IMR-90 (cell line): ENCODE results near the gene PDCD1. TPM values are rescaled to one million over a fixed set of nuclear protein-coding genes. Genes with fewer than 3 reads are reported as not detected.

Experiments
- ATAC-seq: fragments of 200-7000 bp; cut with Tn5 transposase; 2 replicates; pipeline ENCODE4 v1.9.1; 2020; ENCODE audit warnings: low read depth, mild to moderate bottlenecking, moderate library complexity
- BruUV-seq: library from RNA; stranded (reverse); fragments of 400-500 nt; replicated peaks from 2 replicates; lab custom pipeline; 2021; lab: Mats Ljungman, UMichigan
- CTCF ChIA-PET: fragments of 300-600 bp; formaldehyde crosslinking; extraction: SDS; loops from one replicate; lab custom pipeline; 2021; ENCODE audit warnings: antibody characterized with exemption; lab: Yijun Ruan, JAX
- POLR2A ChIA-PET: fragments of 300-600 bp; sonication (Branson Sonifier 250); formaldehyde crosslinking; loops from one replicate; lab custom pipeline; 2022; ENCODE audit warnings: antibody characterized with exemption; ENCODE audit not compliant: unreplicated experiment; lab: Charles Lee
- DNase-seq: peaks from one replicate; pipeline ENCODE4 v3.0.0; 2013
- H2AFZ ChIP-seq: replicated peaks from 2 replicates; pipeline ENCODE3; 2013; ENCODE audit warnings: low read length, mild to moderate bottlenecking; ENCODE audit not compliant: poor library complexity
- H2AK5ac ChIP-seq: 2 replicates; pipeline ENCODE4 v1.6.1; 2013; ENCODE audit warnings: low read depth, low read length, inconsistent platforms
- H2AK9ac ChIP-seq: replicated peaks from 2 replicates; pipeline ENCODE3; 2013; ENCODE audit warnings: mild to moderate bottlenecking, low read depth, low read length, moderate library complexity; ENCODE audit not compliant: poor library complexity
- H2BK120ac ChIP-seq: 2 replicates; pipeline ENCODE4 v1.6.1; 2013; ENCODE audit warnings: low read depth, low read length, inconsistent platforms
- H2BK15ac ChIP-seq: 3 replicates; pipeline ENCODE4 v1.6.1; 2013; ENCODE audit warnings: low read depth, low read length, inconsistent platforms
- H2BK20ac ChIP-seq: 2 replicates; pipeline ENCODE4 v1.6.1; 2013; ENCODE audit warnings: low read depth, mild to moderate bottlenecking, inconsistent platforms, low read length, moderate library complexity
- H2BK5ac ChIP-seq: 2 replicates; pipeline ENCODE4 v1.6.1; 2013; ENCODE audit warnings: mild to moderate bottlenecking, low read depth, low read length, inconsistent platforms; ENCODE audit not compliant: poor library complexity, severe bottlenecking
- H3K14ac ChIP-seq: replicated peaks from 2 replicates; pipeline ENCODE4 v1.6.1; 2013; ENCODE audit warnings: low read depth, low read length, inconsistent platforms
- H3K18ac ChIP-seq: 2 replicates; pipeline ENCODE4 v1.6.1; 2013; ENCODE audit warnings: low read depth, low read length, control low read depth
- H3K23ac ChIP-seq: 2 replicates; pipeline ENCODE4 v1.6.1; 2013; ENCODE audit warnings: low read depth, low read length, inconsistent platforms
- H3K27ac ChIP-seq: 2 replicates; pipeline ENCODE4 v1.5.1; 2013; ENCODE audit warnings: mild to moderate bottlenecking, control low read depth, low read length; ENCODE audit not compliant: insufficient read depth
- H3K27me3 ChIP-seq: 2 replicates; pipeline ENCODE4 v1.6.1; 2013; ENCODE audit warnings: low read length; ENCODE audit not compliant: control insufficient read depth, insufficient read depth
- H3K36me3 ChIP-seq: 2 replicates; pipeline ENCODE4 v1.6.1; 2013; ENCODE audit warnings: low read length, mixed read lengths; ENCODE audit not compliant: control insufficient read depth, insufficient read depth
- H3K4ac ChIP-seq: 2 replicates; pipeline ENCODE4 v1.6.1; 2013; ENCODE audit warnings: low read depth, low read length, inconsistent platforms
- H3K4me1 ChIP-seq: 2 replicates; pipeline ENCODE4 v1.6.1; 2013; ENCODE audit warnings: low read length, mixed read lengths; ENCODE audit not compliant: control insufficient read depth, insufficient read depth
- H3K4me2 ChIP-seq: 2 replicates; pipeline ENCODE4 v1.6.1; 2013; ENCODE audit warnings: low read depth, mild to moderate bottlenecking, control low read depth, low read length, moderate library complexity
- H3K4me3 ChIP-seq: 2 replicates; pipeline ENCODE4 v1.5.1; 2013; ENCODE audit warnings: low read depth, mild to moderate bottlenecking, control low read depth, low read length, moderate library complexity; ENCODE audit not compliant: insufficient read depth
- H3K56ac ChIP-seq: 2 replicates; pipeline ENCODE4 v1.6.1; 2013; ENCODE audit warnings: low read length, inconsistent platforms; ENCODE audit not compliant: insufficient read depth; ENCODE audit errors: extremely low read depth
- H3K79me1 ChIP-seq, 2 experiments: 2 replicates each; pipeline ENCODE4 v1.6.1; 2013; ENCODE audit warnings: low read length in 2 of 2, inconsistent platforms in 1 of 2, low read depth in 1 of 2
- H3K9ac ChIP-seq: 2 replicates; pipeline ENCODE4 v1.6.1; 2013; ENCODE audit warnings: low read depth, low read length, control low read depth
- H3K9me1 ChIP-seq: 2 replicates; pipeline ENCODE4 v1.6.1; 2013; ENCODE audit warnings: low read length, inconsistent platforms; ENCODE audit not compliant: insufficient read depth
- H3K9me3 ChIP-seq: 2 replicates; pipeline ENCODE4 v1.6.1; 2013; ENCODE audit warnings: low read length; ENCODE audit not compliant: control insufficient read depth, insufficient read depth
- H4K20me1 ChIP-seq: 2 replicates; pipeline ENCODE4 v1.6.1; 2013; ENCODE audit warnings: low read length, inconsistent platforms; ENCODE audit not compliant: insufficient read depth
- H4K5ac ChIP-seq: 2 replicates; pipeline ENCODE4 v1.6.1; 2013; ENCODE audit warnings: mild to moderate bottlenecking, low read depth, low read length, control low read depth
- H4K8ac ChIP-seq, 2 experiments: 2 replicates each; pipeline ENCODE4 v1.6.1; 2013; ENCODE audit warnings: low read depth in 2 of 2, low read length in 2 of 2, control low read depth in 1 of 2, inconsistent platforms in 1 of 2
- H4K91ac ChIP-seq: 2 replicates; pipeline ENCODE4 v1.6.1; 2013; ENCODE audit warnings: low read depth, low read length, inconsistent platforms; ENCODE audit not compliant: insufficient read depth
- CEBPB ChIP-seq: IDR thresholded peaks from 2 replicates; pipeline ENCODE4 v1.6.1; 2012; ENCODE audit warnings: low read depth, low read length, improper control_type of control experiment
- CHD1 ChIP-seq: IDR thresholded peaks from 2 replicates; pipeline ENCODE4 v1.6.1; 2012; ENCODE audit warnings: low read depth, low read length, improper control_type of control experiment
- CTCF ChIP-seq: conservative IDR thresholded peaks from 2 replicates; pipeline ENCODE4 v1.5.1; 2012; ENCODE audit warnings: mild to moderate bottlenecking, low read depth, low read length, improper control_type of control experiment
- ELK1 ChIP-seq: fragments of 150-350 bp; IDR thresholded peaks from 2 replicates; pipeline ENCODE4 v1.6.1; 2016; ENCODE audit warnings: low read depth, mild to moderate bottlenecking, low read length, moderate library complexity, borderline replicate concordance
- MAZ ChIP-seq: IDR thresholded peaks from 2 replicates; pipeline ENCODE4 v1.6.1; 2012; ENCODE audit warnings: low read depth, mild to moderate bottlenecking, low read length, improper control_type of control experiment, moderate library complexity, borderline replicate concordance
- MXI1 ChIP-seq: IDR thresholded peaks from 2 replicates; pipeline ENCODE4 v1.6.1; 2012; ENCODE audit warnings: low read depth, mild to moderate bottlenecking, low read length, moderate library complexity, borderline replicate concordance
- RFX5 ChIP-seq: IDR thresholded peaks from 2 replicates; pipeline ENCODE4 v1.8.0; 2012; ENCODE audit warnings: low read depth, mild to moderate bottlenecking, low read length, moderate library complexity
- SMC3 ChIP-seq: fragments of 150-350 bp; IDR thresholded peaks from 2 replicates; pipeline ENCODE4 v1.6.1; 2016; ENCODE audit warnings: low read depth, mild to moderate bottlenecking, antibody characterized with exemption, low read length, moderate library complexity
- USF2 ChIP-seq: fragments of 150-350 bp; IDR thresholded peaks from 2 replicates; pipeline ENCODE4 v1.6.1; 2017; ENCODE audit warnings: mild to moderate bottlenecking, antibody characterized with exemption, low read length, low read depth
- WGBS, 2 experiments: methylation state at CpG; one replicate each; pipeline versions ENCODE4 v1.1.5 to v1.1.7; 2013; ENCODE audit warnings: missing lambda C conversion rate in 2 of 2; ENCODE audit not compliant: insufficient read length in 1 of 2; ENCODE audit errors: extremely low coverage in 2 of 2; 5-methylcytosine and 5-hydroxymethylcytosine counted together
- dilution Hi-C: fragments of 300-500 bp; cut with HindIII; formaldehyde crosslinking; loops from one replicate; pipeline ENCODE4 v1.14.3; 2018; ENCODE audit warnings: low sequenced_read_pairs; ENCODE audit not compliant: unreplicated experiment
- in situ Hi-C: fragments of 300-500 bp; cut with MboI; formaldehyde crosslinking; loops from 3 replicates; pipeline ENCODE4 v1.14.3; 2019; ENCODE audit warnings: low sequenced_read_pairs, inconsistent platforms, mixed read lengths
- intact Hi-C: fragments of 100-400 bp; cut with micrococcal nuclease; formaldehyde crosslinking; loops from 2 replicates; pipeline ENCODE4 v1.10.0; 2022
- polyA plus RNA-seq, 3 experiments: library from polyadenylated mRNA; depleted of rRNA; stranded (reverse); fragments of >200 nt; gene quantifications; 2 replicates each; pipeline ENCODE4 v1.2.3, GENCODE V29; 2012; ENCODE audit warnings: low replicate concordance in 1 of 3
- total RNA-seq: library from RNA; depleted of rRNA; stranded (reverse); fragments of >200 nt; gene quantifications from 2 replicates; pipeline ENCODE4 v1.2.3, GENCODE V29; 2012

PDCD1 gene
- total and polyA plus RNA-seq, 2 of the 4 experiments (the other 2 are of a cell fraction) = not detected

GRCh38 chr2:241816431-241817121 is 42.1 kb downstream of the PDCD1 start:
- ChIA-PET POLR2A (no interaction called here), CTCF (no interaction called here)
- Histone ChIP-seq H3K27me3 (peaks cover 12% of the 10 kb centered on the region; the same call in 1 of the 2 replicates), H3K9me3 (no peaks in the 10 kb centered on the region), H3K9me1 (no peaks in the 10 kb centered on the region), H2AK5ac (no peak overlapping the region), H2BK20ac (no peak overlapping the region), H2AK9ac (no peak overlapping the region), H3K4me1 (no peaks in the 10 kb centered on the region), H3K4ac (no peak overlapping the region), H3K4me3 (no peak overlapping the region), H2BK120ac (no peak overlapping the region), H3K9ac (no peak overlapping the region), H3K18ac (no peak overlapping the region), H3K79me1 (no peaks in the 10 kb centered on the region), H3K36me3 (no peaks in the 10 kb centered on the region), H2BK5ac (no peak overlapping the region), H3K56ac (no peak overlapping the region), H3K14ac (no peak overlapping the region), H2BK15ac (no peak overlapping the region), H4K8ac (no peak overlapping the region), H3K23ac (no peak overlapping the region), H3K4me2 (no peak overlapping the region), H4K5ac (no peak overlapping the region), H3K27ac (no peak overlapping the region), H4K91ac (no peak overlapping the region), H2AFZ (no peak overlapping the region), H4K20me1 (no peaks in the 10 kb centered on the region; the same call in 1 of the 2 replicates)
- dilution Hi-C loops = no loop called here
- no TSS peak for BruUV-seq
- no peak for TF ChIP-seq MAZ
- TF ChIP-seq CTCF = no peak
- no peak for TF ChIP-seq ELK1
- TF ChIP-seq CEBPB = no peak
- no peak for TF ChIP-seq SMC3
- no peak for TF ChIP-seq USF2
- TF ChIP-seq CHD1 = no peak
- no peak for TF ChIP-seq RFX5
- TF ChIP-seq MXI1 = no peak
- ATAC-seq (no peak), DNase-seq (no peak)
- in situ Hi-C loops = no loop called here
- intact Hi-C loops = no loop called here
- 62% methylated on average over 6 of the region's 33 CpGs; no CpG with 5 or more reads in 1 of the 2 experiments for WGBS, 2 experiments
